ENCODE results near the gene PFDN2. TPM values are rescaled to one million over a fixed set of nuclear protein-coding genes. Genes with fewer than 3 reads are reported as not detected.

The PFDN2 gene
- total and polyA plus RNA-seq, 2 of the 8 experiments (the other 6 are each of a cell fraction or from before 2014, with no cell fraction given): 66.2 to 71.2 TPM

DNA sequence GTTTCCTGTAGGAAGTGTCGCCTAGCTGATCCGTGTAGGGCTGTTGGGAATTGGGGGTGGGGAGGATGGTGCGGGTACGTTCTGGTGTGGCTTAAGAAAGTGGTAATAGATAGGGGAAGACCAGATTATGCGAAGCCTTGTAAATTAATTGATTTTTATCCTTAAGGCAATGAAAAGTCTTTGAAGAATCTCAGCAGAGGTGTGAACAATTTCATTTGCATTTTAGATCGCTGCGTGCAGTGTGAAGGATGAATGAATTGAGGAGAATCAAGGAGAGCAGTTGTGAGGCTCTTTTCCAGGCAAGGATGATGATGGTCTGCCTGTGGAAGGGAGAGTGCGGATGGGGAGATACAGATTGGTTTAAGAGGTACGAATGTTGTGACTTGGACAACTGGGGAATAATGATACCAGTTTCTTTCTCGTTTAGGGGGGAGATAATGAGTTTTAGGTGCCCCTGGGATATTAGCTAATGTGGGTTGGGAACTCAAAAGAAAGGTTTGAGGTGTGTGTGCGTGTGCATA, 15.4 kb upstream of the PFDN2 start (continued):
- TF ChIP-seq, protein P1, sequence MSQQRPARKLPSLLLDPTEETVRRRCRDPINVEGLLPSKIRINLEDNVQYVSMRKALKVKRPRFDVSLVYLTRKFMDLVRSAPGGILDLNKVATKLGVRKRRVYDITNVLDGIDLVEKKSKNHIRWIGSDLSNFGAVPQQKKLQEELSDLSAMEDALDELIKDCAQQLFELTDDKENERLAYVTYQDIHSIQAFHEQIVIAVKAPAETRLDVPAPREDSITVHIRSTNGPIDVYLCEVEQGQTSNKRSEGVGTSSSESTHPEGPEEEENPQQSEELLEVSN (IDR thresholded peaks at IDR 0.05): no peak

Measured in H1 (cell line).